ENCODE results near the gene CSH1.
"Not testable (repeated sequence)": the region's sequence is repeated elsewhere in the genome, so short reads cannot be mapped to it uniquely, and the experiment has no call there.

DNA sequence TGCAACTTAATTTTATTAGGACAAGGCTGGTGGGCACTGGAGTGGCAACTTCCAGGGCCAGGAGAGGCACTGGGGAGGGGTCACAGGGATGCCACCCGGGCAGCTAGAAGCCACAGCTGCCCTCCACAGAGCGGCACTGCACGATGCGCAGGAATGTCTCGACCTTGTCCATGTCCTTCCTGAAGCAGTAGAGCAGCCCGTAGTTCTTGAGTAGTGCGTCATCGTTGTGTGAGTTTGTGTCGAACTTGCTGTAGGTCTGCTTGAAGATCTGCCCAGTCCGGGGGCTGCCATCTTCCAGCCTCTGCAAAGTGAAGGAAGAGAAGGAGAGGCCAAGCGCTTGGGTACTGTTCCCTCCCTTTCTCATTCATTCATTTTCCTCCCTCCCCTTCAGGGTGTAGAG, 20.8 kb upstream of the CSH1 start:
- TF ChIP-seq, protein P1, sequence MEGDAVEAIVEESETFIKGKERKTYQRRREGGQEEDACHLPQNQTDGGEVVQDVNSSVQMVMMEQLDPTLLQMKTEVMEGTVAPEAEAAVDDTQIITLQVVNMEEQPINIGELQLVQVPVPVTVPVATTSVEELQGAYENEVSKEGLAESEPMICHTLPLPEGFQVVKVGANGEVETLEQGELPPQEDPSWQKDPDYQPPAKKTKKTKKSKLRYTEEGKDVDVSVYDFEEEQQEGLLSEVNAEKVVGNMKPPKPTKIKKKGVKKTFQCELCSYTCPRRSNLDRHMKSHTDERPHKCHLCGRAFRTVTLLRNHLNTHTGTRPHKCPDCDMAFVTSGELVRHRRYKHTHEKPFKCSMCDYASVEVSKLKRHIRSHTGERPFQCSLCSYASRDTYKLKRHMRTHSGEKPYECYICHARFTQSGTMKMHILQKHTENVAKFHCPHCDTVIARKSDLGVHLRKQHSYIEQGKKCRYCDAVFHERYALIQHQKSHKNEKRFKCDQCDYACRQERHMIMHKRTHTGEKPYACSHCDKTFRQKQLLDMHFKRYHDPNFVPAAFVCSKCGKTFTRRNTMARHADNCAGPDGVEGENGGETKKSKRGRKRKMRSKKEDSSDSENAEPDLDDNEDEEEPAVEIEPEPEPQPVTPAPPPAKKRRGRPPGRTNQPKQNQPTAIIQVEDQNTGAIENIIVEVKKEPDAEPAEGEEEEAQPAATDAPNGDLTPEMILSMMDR (IDR thresholded peaks at IDR 0.05) = not testable (repeated sequence)
- TF ChIP-seq EZH2 (IDR thresholded peaks at IDR 0.05; ENCODE audit: borderline replicate concordance, insufficient read depth, low read depth, low read length, poor library complexity, severe bottlenecking) = not testable (repeated sequence)
